Non-pigmented ciliary epithelial cell (primary cell): ENCODE data around the gene PLXND1.

ENCODE experiments used
- DNase-seq: peaks from one replicate; pipeline ENCODE4 v3.0.0-alpha.2; 2010; ENCODE audit warnings: low read depth

PLXND1 gene

GRCh38 chr3:129582799-129583198 lies 23.7 kb downstream of the PLXND1 start:
- DNase-seq = no peak

GRCh38 chr3:129581623-129582022 lies 24.9 kb downstream of the PLXND1 start:
- no peak for DNase-seq

- DNase-seq = no peak
Observed at GRCh38 chr3:129579991-129580390, 26.5 kb downstream of the PLXND1 start.

- no peak for DNase-seq
Observed at GRCh38 chr3:129577925-129578786, 28.3 kb downstream of the PLXND1 start.

GRCh38 chr3:129577366-129577765 lies 29.1 kb downstream of the PLXND1 start:
- no peak for DNase-seq

GRCh38 chr3:129576514-129577352 lies 29.7 kb downstream of the PLXND1 start:
- no peak for DNase-seq

GRCh38 chr3:129575997-129576384 lies 30.5 kb downstream of the PLXND1 start:
- DNase-seq = no peak

- no peak for DNase-seq
Observed at GRCh38 chr3:129575233-129575996, 31.1 kb downstream of the PLXND1 start.

GRCh38 chr3:129574206-129574605 lies 32.3 kb downstream of the PLXND1 start:
- DNase-seq = no peak

- DNase-seq = no peak
Observed at GRCh38 chr3:129573493-129573892, 33.0 kb downstream of the PLXND1 start.

- DNase-seq = no peak
Observed at GRCh38 chr3:129572603-129573002, 33.9 kb downstream of the PLXND1 start.

GRCh38 chr3:129571605-129572547 lies 34.6 kb downstream of the PLXND1 start:
- no peak for DNase-seq

GRCh38 chr3:129569856-129570255 lies 36.6 kb downstream of the PLXND1 start:
- DNase-seq = no peak

GRCh38 chr3:129567939-129568338 lies 38.5 kb downstream of the PLXND1 start:
- no peak for DNase-seq

GRCh38 chr3:129567176-129567705 lies 39.2 kb downstream of the PLXND1 start:
- DNase-seq = no peak

- no peak for DNase-seq
Observed at GRCh38 chr3:129565902-129566301, 40.6 kb downstream of the PLXND1 start.

GRCh38 chr3:129564981-129565644 lies 41.4 kb downstream of the PLXND1 start:
- no peak for DNase-seq

- DNase-seq = no peak
Observed at GRCh38 chr3:129563850-129564535, 42.5 kb downstream of the PLXND1 start.

- DNase-seq = no peak
Observed at GRCh38 chr3:129563332-129563731, 43.1 kb downstream of the PLXND1 start.

- no peak for DNase-seq
Observed at GRCh38 chr3:129562803-129563202, 43.7 kb downstream of the PLXND1 start.
